K562 (cell line): ENCODE measurements around the gene TAL1. TPM values are rescaled to one million over a fixed set of nuclear protein-coding genes. Genes with fewer than 3 reads are reported as not detected.

Experiments
- CEBPB ChIP-seq: fragments of 450-650 bp; IDR thresholded peaks from 2 replicates; pipeline ENCODE4 v1.6.1; 2016; ENCODE audit warnings: missing genetic modification characterization, missing compliant biosample characterization
- CEBPG ChIP-seq, 3 experiments: fragments of 200-800 bp in 1 of 3; sonication (Bioruptor generic) in 1 of 3; sonication (generic) in 1 of 3; formaldehyde crosslinking in 1 of 3; IDR thresholded peaks in 2 of 3; conservative IDR thresholded peaks in 1 of 3; 2 replicates each; pipeline versions ENCODE4 v1.6.1 to v1.8.0; 2016 to 2022; ENCODE audit warnings: missing compliant biosample characterization in 2 of 3, missing genetic modification characterization in 2 of 3, mild to moderate bottlenecking in 1 of 3, missing genetic modification reagents in 1 of 3
- DNMT1 ChIP-seq: fragments of 450-650 bp; IDR thresholded peaks from 2 replicates; pipeline ENCODE4 v1.6.1; 2016; ENCODE audit warnings: antibody characterized with exemption, mild to moderate bottlenecking
- ESRRB ChIP-seq: fragments of 250-450 bp; sonication (Bioruptor Pico); IDR thresholded peaks from 2 replicates; pipeline ENCODE4 v1.5.0; 2020; ENCODE audit warnings: mild to moderate bottlenecking, moderate library complexity, borderline replicate concordance
- FOS ChIP-seq: IDR thresholded peaks from 3 replicates; pipeline ENCODE4 v1.6.1; 2011; ENCODE audit not compliant: insufficient read length; ENCODE audit errors: extremely low read depth
- HEY1 ChIP-seq: fragments of 250-450 bp; sonication (Bioruptor Pico); IDR thresholded peaks from 2 replicates; pipeline ENCODE4 v1.5.0; 2020; ENCODE audit warnings: mild to moderate bottlenecking, moderate library complexity, borderline replicate concordance
- LARP7 ChIP-seq: fragments of 450-650 bp; IDR thresholded peaks from 2 replicates; pipeline ENCODE4 v1.6.1; 2016
- MTA3 ChIP-seq: fragments of 450-650 bp; formaldehyde crosslinking; IDR thresholded peaks from 2 replicates; pipeline ENCODE4 v1.6.1; 2017; ENCODE audit warnings: mild to moderate bottlenecking, borderline replicate concordance
- PHB2 ChIP-seq: fragments of 450-650 bp; IDR thresholded peaks from 2 replicates; pipeline ENCODE4 v1.6.1; 2017; ENCODE audit warnings: low read depth
- PHTF2 ChIP-seq: fragments of 250-450 bp; sonication (Bioruptor Pico); IDR thresholded peaks from 2 replicates; pipeline ENCODE4 v1.5.0; 2021; ENCODE audit warnings: mild to moderate bottlenecking
- RBM39 ChIP-seq: fragments of 200-400 bp; formaldehyde crosslinking; optimal IDR thresholded peaks from 2 replicates; pipeline ENCODE3; 2018; ENCODE audit warnings: low read depth, low read length
- TAF9B ChIP-seq: fragments of 450-650 bp; IDR thresholded peaks from 2 replicates; pipeline ENCODE4 v1.6.1; 2018; ENCODE audit warnings: mild to moderate bottlenecking; ENCODE audit not compliant: partially characterized antibody
- ZNF165 ChIP-seq: fragments of 250-450 bp; sonication (Bioruptor Pico); IDR thresholded peaks from 2 replicates; pipeline ENCODE4 v1.4.0; 2020; ENCODE audit warnings: borderline replicate concordance
- ZNF318 ChIP-seq, 2 experiments: fragments of 450-650 bp; IDR thresholded peaks; 2 replicates each; pipeline ENCODE4 v1.6.1; 2016; ENCODE audit warnings: mild to moderate bottlenecking in 2 of 2, borderline replicate concordance in 1 of 2, low read depth in 1 of 2, moderate library complexity in 1 of 2
- polyA plus RNA-seq, 8 experiments: library from polyadenylated mRNA; depleted of rRNA in 4 of 8; stranded (reverse) in 5 of 8; unstranded in 3 of 8; fragments of >200 nt; fragmentation: Nextera tagmentation in 2 of 8; fragmentation: Illumina TruSeq in 1 of 8; extraction: Ambion mirVana in 2 of 8; extraction: Trizol in 1 of 8; gene quantifications; 2 replicates each; pipeline versions ENCODE4 v1.2.1 to v1.2.3, GENCODE V29; 2011 to 2014; ENCODE audit warnings: inconsistent platforms in 1 of 8, missing spikeins in 1 of 8
- total RNA-seq, 7 experiments: library from RNA; depleted of rRNA in 6 of 7; stranded (reverse); fragments of >200 nt in 6 of 7; fragmentation: Illumina TruSeq in 2 of 7; extraction: Trizol in 2 of 7; gene quantifications; 2 replicates each; pipeline versions ENCODE4 v1.2.1 to v1.2.3, GENCODE V29; 2011 to 2021; ENCODE audit warnings: low replicate concordance in 1 of 7

Gene TAL1
- total and polyA plus RNA-seq, 9 of the 15 experiments (the other 6 are each of a cell fraction or from before 2014, with no cell fraction given): 18.5 to 106 (median 59.7) TPM

GRCh38 chr1:47181955-47182675 is 49.9 kb downstream of the TAL1 start (continued):
- TF ChIP-seq PHB2: no peak
- no peak for TF ChIP-seq DNMT1
- TF ChIP-seq MTA3: 0 out of 2 replicates have a peak, but pooled peaks have one; percentile 15
- no peak for TF ChIP-seq PHTF2 (CRISPR knock-in tag)
- TF ChIP-seq CEBPB: no peak
- TF ChIP-seq ZNF318 (IDR thresholded peaks at IDR 0.05; ENCODE audit: borderline replicate concordance in 1 of 2, low read depth in 1 of 2): 0 out of 4 replicates have a peak, but pooled peaks of 1 of the 2 experiments have one; percentile 48
- no peak for TF ChIP-seq ZNF165 (CRISPR knock-in tag)
- TF ChIP-seq FOS: peak; percentile 51
- no peak for TF ChIP-seq TAF9B
- no peak for TF ChIP-seq HEY1 (CRISPR knock-in tag)
- no peak for TF ChIP-seq LARP7
- TF ChIP-seq CEBPG (CRISPR knock-in tag; IDR thresholded peaks at IDR 0.05): no peak
- TF ChIP-seq CEBPG (tag; conservative IDR thresholded peaks at IDR 0.05 in 1 of 2, IDR thresholded peaks at IDR 0.05 in 1 of 2): no peak
- no peak for TF ChIP-seq ESRRB (CRISPR knock-in tag)
- no peak for TF ChIP-seq RBM39
